SK-N-SH (cell line): ENCODE measurements around the gene LACTBL1. TPM values are rescaled to one million over a fixed set of nuclear protein-coding genes. Genes with fewer than 3 reads are reported as not detected.
"Not testable (repeated sequence)": the region's sequence is repeated elsewhere in the genome, so short reads cannot be mapped to it uniquely, and the experiment has no call there.

Experiments used
- CTCF ChIA-PET: fragments of 300-600, 350-600 bp; formaldehyde crosslinking; extraction: SDS; loops from one replicate; lab custom pipeline; 2021; lab: Yijun Ruan, JAX
- POLR2A ChIA-PET: fragments of 350-600 bp; sonication (Branson Sonifier 250); formaldehyde crosslinking; extraction: SDS; loops from one replicate; lab custom pipeline; 2020; ENCODE audit warnings: antibody characterized with exemption, inconsistent platforms; lab: Yijun Ruan, JAX
- DNase-seq: peaks from one replicate; pipeline ENCODE4 v3.0.0; 2012
- H2AFZ ChIP-seq: fragments of 200-600 bp; sonication (generic); 2 replicates; pipeline ENCODE4 v1.8.1; 2016; ENCODE audit warnings: antibody characterized with exemption, mild to moderate bottlenecking, low read depth
- H3F3A ChIP-seq: fragments of 200-600 bp; sonication (generic); replicated peaks from 2 replicates; pipeline ENCODE3; 2016; ENCODE audit warnings: antibody characterized with exemption, mild to moderate bottlenecking; ENCODE audit not compliant: insufficient read depth
- H3K27ac ChIP-seq, 2 experiments: fragments of 200-500 bp in 1 of 2; fragments of 200-600 bp in 1 of 2; sonication (Bioruptor generic) in 1 of 2; sonication (generic), shearing (Covaris generic) in 1 of 2; 2 replicates each; pipeline versions ENCODE4 v1.5.1 to v1.6.1; 2014 to 2016; ENCODE audit warnings: low read depth in 2 of 2, inconsistent platforms in 1 of 2, low read length in 1 of 2, mild to moderate bottlenecking in 1 of 2, mixed read lengths in 1 of 2
- H3K27me3 ChIP-seq: fragments of 200-600 bp; sonication (generic), shearing (Covaris generic); 2 replicates; pipeline ENCODE4 v1.6.1; 2016; ENCODE audit warnings: mixed run types; ENCODE audit not compliant: insufficient read depth
- H3K36me3 ChIP-seq, 2 experiments: fragments of 200-500 bp in 1 of 2; fragments of 200-600 bp in 1 of 2; sonication (Bioruptor generic) in 1 of 2; sonication (generic) in 1 of 2; replicated peaks in 1 of 2; 2 replicates each; pipeline versions ENCODE3 to v1.5.1; 2014 to 2016; ENCODE audit warnings: low read length in 1 of 2, mild to moderate bottlenecking in 1 of 2; ENCODE audit not compliant: insufficient read depth in 2 of 2, control insufficient read depth in 1 of 2
- H3K4me1 ChIP-seq, 2 experiments: fragments of 200-500 bp in 1 of 2; fragments of 200-600 bp in 1 of 2; sonication (Bioruptor generic) in 1 of 2; sonication (generic), shearing (Covaris generic) in 1 of 2; 2 replicates each; pipeline versions ENCODE4 v1.5.1 to v1.6.1; 2014 to 2016; ENCODE audit warnings: low read depth in 1 of 2, low read length in 1 of 2, mixed run types in 1 of 2; ENCODE audit not compliant: insufficient read depth in 2 of 2, control insufficient read depth in 1 of 2
- H3K4me2 ChIP-seq: fragments of 200-600 bp; sonication (generic), shearing (Covaris generic); 2 replicates; pipeline ENCODE4 v1.6.1; 2017; ENCODE audit warnings: mixed run types
- H3K4me3 ChIP-seq, 2 experiments: fragments of 200-500 bp in 1 of 2; fragments of 200-600 bp in 1 of 2; sonication (Bioruptor generic) in 1 of 2; sonication (generic), shearing (Covaris generic) in 1 of 2; 2 replicates each; pipeline versions ENCODE4 v1.5.1 to v1.8.1; 2014 to 2016; ENCODE audit warnings: low read depth in 2 of 2, inconsistent platforms in 1 of 2, low read length in 1 of 2, mild to moderate bottlenecking in 1 of 2, mixed read lengths in 1 of 2, moderate library complexity in 1 of 2
- H3K79me2 ChIP-seq: fragments of 200-600 bp; sonication (generic); 2 replicates; pipeline ENCODE4 v1.8.1; 2017; ENCODE audit warnings: mild to moderate bottlenecking; ENCODE audit not compliant: insufficient read depth
- H3K9ac ChIP-seq: fragments of 200-600 bp; sonication (generic); 2 replicates; pipeline ENCODE4 v1.6.1; 2017; ENCODE audit warnings: mixed run types
- H3K9me2 ChIP-seq: fragments of 200-600 bp; sonication (generic); 2 replicates; pipeline ENCODE4 v1.6.1; 2017; ENCODE audit warnings: mixed run types
- H3K9me3 ChIP-seq: fragments of 200-600 bp; sonication (generic); 2 replicates; pipeline ENCODE4 v1.6.1; 2017; ENCODE audit warnings: mixed run types, mild to moderate bottlenecking, moderate library complexity
- H4K20me1 ChIP-seq: fragments of 200-600 bp; sonication (generic); 2 replicates; pipeline ENCODE4 v1.6.1; 2017; ENCODE audit warnings: mild to moderate bottlenecking, mixed run types; ENCODE audit not compliant: insufficient read depth
- CHD2 ChIP-seq: fragments of 150-350 bp; IDR thresholded peaks from 2 replicates; pipeline ENCODE4 v1.6.1; 2018; ENCODE audit warnings: low read length; ENCODE audit not compliant: partially characterized antibody
- EZH2phosphoT487 ChIP-seq: fragments of 200-600 bp; sonication (generic); IDR thresholded peaks from 2 replicates; pipeline ENCODE4 v1.6.1; 2017; ENCODE audit warnings: low read depth, mixed run types, mild to moderate bottlenecking, antibody characterized with exemption, moderate library complexity, borderline replicate concordance
- FOXJ3 ChIP-seq: sonication (generic); formaldehyde crosslinking; IDR thresholded peaks from 2 replicates; pipeline ENCODE4 v1.5.1; 2020; ENCODE audit warnings: mild to moderate bottlenecking, missing genetic modification reagents
- FOXM1 ChIP-seq: IDR thresholded peaks from 2 replicates; pipeline ENCODE4 v1.4.0; 2012; ENCODE audit warnings: low read depth, mild to moderate bottlenecking
- GATA2 ChIP-seq: sonication (generic); formaldehyde crosslinking; IDR thresholded peaks from 2 replicates; pipeline ENCODE4 v1.5.0; 2020; ENCODE audit warnings: mild to moderate bottlenecking, missing genetic modification reagents
- MAX ChIP-seq: IDR thresholded peaks from 2 replicates; pipeline ENCODE4 v1.4.0; 2012; ENCODE audit warnings: low read depth
- MEF2A ChIP-seq: IDR thresholded peaks from 2 replicates; pipeline ENCODE4 v1.4.0; 2012; ENCODE audit warnings: low read depth, borderline replicate concordance
- PBX3 ChIP-seq: IDR thresholded peaks from 2 replicates; pipeline ENCODE4; 2012
- POLR2AphosphoS5 ChIP-seq: IDR thresholded peaks from 2 replicates; pipeline ENCODE4 v1.6.1; 2012; ENCODE audit warnings: low read depth, low read length
- RAD21 ChIP-seq: IDR thresholded peaks from 2 replicates; pipeline ENCODE4 v1.6.1; 2012; ENCODE audit warnings: mild to moderate bottlenecking, low read length
- REST ChIP-seq: IDR thresholded peaks from 2 replicates; pipeline ENCODE4 v1.6.1; 2012; ENCODE audit warnings: mild to moderate bottlenecking, low read depth, low read length, moderate library complexity
- RXRA ChIP-seq: IDR thresholded peaks from 2 replicates; pipeline ENCODE4 v1.4.0; 2012; ENCODE audit warnings: low read depth, mild to moderate bottlenecking, borderline replicate concordance
- SIN3A ChIP-seq: IDR thresholded peaks from 2 replicates; pipeline ENCODE4 v1.6.1; 2012; ENCODE audit warnings: low read depth, mild to moderate bottlenecking, low read length, moderate library complexity, borderline replicate concordance
- TAF1 ChIP-seq: IDR thresholded peaks from 2 replicates; pipeline ENCODE4 v1.6.1; 2012; ENCODE audit warnings: low read depth, mild to moderate bottlenecking, low read length, moderate library complexity, borderline replicate concordance
- USF2 ChIP-seq: fragments of 150-350 bp; IDR thresholded peaks from 2 replicates; pipeline ENCODE4 v1.6.1; 2017; ENCODE audit warnings: antibody characterized with exemption, low read length, low read depth, borderline replicate concordance
- YY1 ChIP-seq: IDR thresholded peaks from 2 replicates; pipeline ENCODE4 v1.4.0; 2012; ENCODE audit warnings: low read depth, mild to moderate bottlenecking
- WGBS: methylation state at CpG from one replicate; pipeline ENCODE4 v1.1.6; 2017; ENCODE audit warnings: low lambda C conversion rate; 5-methylcytosine and 5-hydroxymethylcytosine counted together
- polyA plus RNA-seq, 3 experiments: library from polyadenylated mRNA; depleted of rRNA; stranded (reverse); fragments of >200 nt; gene quantifications; 2 replicates each; pipeline ENCODE4 v1.2.3, GENCODE V29; 2012

Gene LACTBL1
- polyA plus RNA-seq, 1 of the 3 experiments (the other 2 are of a cell fraction), result not detected

- TF ChIP-seq REST, result no peak
- no peak for TF ChIP-seq YY1
- TF ChIP-seq SIN3A, result no peak
- TF ChIP-seq EZH2phosphoT487, result no peak
- TF ChIP-seq USF2, result no peak
- TF ChIP-seq PBX3, result no peak
- TF ChIP-seq RAD21, result no peak
- no peak for TF ChIP-seq FOXM1
- no peak for TF ChIP-seq FOXJ3 (CRISPR knock-in tag)
- TF ChIP-seq MEF2A, result no peak
- no peak for TF ChIP-seq RXRA
Measured at GRCh38 chr1:22951796-22952195, 20.9 kb downstream of the LACTBL1 start (continued).

GRCh38 chr1:22949822-22950331 is 22.8 kb downstream of the LACTBL1 start:
- TF ChIP-seq TAF1, result no peak
- no peak for TF ChIP-seq MAX
- TF ChIP-seq POLR2AphosphoS5, result no peak
- no peak for TF ChIP-seq GATA2 (CRISPR knock-in tag)
- TF ChIP-seq CHD2, result no peak

GRCh38 chr1:22945171-22945570 is 27.5 kb downstream of the LACTBL1 start:
- H3K9ac ChIP-seq, H4K20me1 ChIP-seq, H3K79me2 ChIP-seq, H3K4me1 ChIP-seq, H3K27ac ChIP-seq, DNase-seq, H3K36me3 ChIP-seq, H3K27me3 ChIP-seq, H3F3A ChIP-seq, H3K9me2 ChIP-seq, H3K4me2 ChIP-seq, H3K9me3 ChIP-seq, H2AFZ ChIP-seq, POLR2A ChIA-PET, H3K4me3 ChIP-seq: not testable (repeated sequence)
- WGBS, result 82% methylated on average over 5 of the region's 5 CpGs
- CTCF ChIA-PET, result interaction anchor here (0.7 kb wide), 1 partner anchor 15 kb away, joined by 3 read pairs; no protein-coding TSS in a partner anchor

More at GRCh38 chr1:22949822-22950331, 22.8 kb downstream of the LACTBL1 start:
- CTCF ChIA-PET, result interaction anchor here (1.5 kb wide), 1 partner anchor 19 kb away, joined by 3 read pairs; no protein-coding TSS in a partner anchor
- Histone ChIP-seq H2AFZ (no peak overlapping the region), H3K27ac (no peak overlapping the region), H3K9ac (no peak overlapping the region), H3K4me1 (no peaks in the 10 kb centered on the region; a peak in 1 of 4 replicates), H3K9me2 (no peaks in the 10 kb centered on the region), H3K79me2 (no peaks in the 10 kb centered on the region), H3K4me2 (no peak overlapping the region), H3F3A (no peaks in the 10 kb centered on the region), H3K4me3 (no peak overlapping the region), H3K27me3 (peaks cover 32% of the 10 kb centered on the region), H3K9me3 (no peaks in the 10 kb centered on the region), H4K20me1 (no peaks in the 10 kb centered on the region), H3K36me3 (no peaks in the 10 kb centered on the region)
- 59% methylated on average over 5 of the region's 5 CpGs for WGBS
- DNase-seq, result no peak
- POLR2A ChIA-PET, result no interaction called here
